IPS DF 4.7 (cell line): Measurements from ENCODE around the gene DDHD1.
"Not testable (repeated sequence)": the region's sequence is repeated elsewhere in the genome, so short reads cannot be mapped to it uniquely, and the experiment has no call there.

ENCODE experiments used
- DNase-seq: peaks from one replicate; pipeline ENCODE4 v3.0.0-alpha.2; 2013; ENCODE audit warnings: low spot score; ENCODE audit errors: extremely low read depth

DDHD1 gene

GRCh38 chr14:53152184-53152886 lies 788 bp downstream of the DDHD1 start:
- DNase-seq = no peak

- no peak for DNase-seq
Measured at GRCh38 chr14:53151523-53152183, 1.5 kb downstream of the DDHD1 start.

GRCh38 chr14:53149668-53150316 lies 3.3 kb downstream of the DDHD1 start:
- no peak for DNase-seq

- DNase-seq = no peak
Measured at GRCh38 chr14:53148671-53149070, 4.5 kb downstream of the DDHD1 start.

GRCh38 chr14:53147893-53148292 lies 5.2 kb downstream of the DDHD1 start:
- DNase-seq = no peak

GRCh38 chr14:53147208-53147607 lies 5.9 kb downstream of the DDHD1 start:
- no peak for DNase-seq

- no peak for DNase-seq
Measured at GRCh38 chr14:53146739-53147138, 6.4 kb downstream of the DDHD1 start.

- no peak for DNase-seq
Measured at GRCh38 chr14:53144244-53144643, 8.9 kb downstream of the DDHD1 start.

- DNase-seq = no peak
Measured at GRCh38 chr14:53140585-53140984, 12.5 kb downstream of the DDHD1 start.

GRCh38 chr14:53137568-53138203 lies 15.4 kb downstream of the DDHD1 start:
- no peak for DNase-seq

- not testable (repeated sequence) for DNase-seq
Measured at GRCh38 chr14:53130491-53130890, 22.6 kb downstream of the DDHD1 start.

GRCh38 chr14:53128303-53129028 lies 24.7 kb downstream of the DDHD1 start:
- DNase-seq = no peak

GRCh38 chr14:53127832-53128231 lies 25.3 kb downstream of the DDHD1 start:
- DNase-seq = no peak

- DNase-seq = no peak
Measured at GRCh38 chr14:53127151-53127550, 26.0 kb downstream of the DDHD1 start.

GRCh38 chr14:53126731-53127130 lies 26.4 kb downstream of the DDHD1 start:
- no peak for DNase-seq

GRCh38 chr14:53124786-53125185 lies 28.3 kb downstream of the DDHD1 start:
- no peak for DNase-seq

GRCh38 chr14:53121419-53121818 lies 31.7 kb downstream of the DDHD1 start:
- not testable (repeated sequence) for DNase-seq

GRCh38 chr14:53117479-53117878 lies 35.6 kb downstream of the DDHD1 start:
- not testable (repeated sequence) for DNase-seq

GRCh38 chr14:53113989-53114388 lies 39.1 kb downstream of the DDHD1 start:
- DNase-seq = no peak

- no peak for DNase-seq
Measured at GRCh38 chr14:53110096-53110495, 43.0 kb downstream of the DDHD1 start.
